Hepatocyte (in vitro differentiated cells): Measurements from ENCODE around the gene AHCYL2. TPM values are rescaled to one million over a fixed set of nuclear protein-coding genes. Genes with fewer than 3 reads are reported as not detected.

ENCODE experiments used
- DNase-seq: peaks from one replicate; pipeline ENCODE4 v3.0.0-alpha.2; 2016; ENCODE audit warnings: low spot score
- H2AFZ ChIP-seq: fragments of 200-600 bp; sonication (generic); 2 replicates; pipeline ENCODE4 v1.6.0; 2016; ENCODE audit warnings: antibody characterized with exemption, mild to moderate bottlenecking
- H3K27ac ChIP-seq: fragments of 200-600 bp; sonication (generic); 2 replicates; pipeline ENCODE4 v1.5.1; 2016; ENCODE audit warnings: mild to moderate bottlenecking
- H3K27me3 ChIP-seq: fragments of 200-600 bp; sonication (generic); 2 replicates; pipeline ENCODE4 v1.6.1; 2016
- H3K36me3 ChIP-seq: fragments of 200-600 bp; sonication (generic); replicated peaks from 2 replicates; pipeline ENCODE4 v1.5.1; 2016; ENCODE audit warnings: low read depth; ENCODE audit not compliant: insufficient read depth
- H3K4me1 ChIP-seq: fragments of 200-600 bp; sonication (generic); 2 replicates; pipeline ENCODE4 v1.5.1; 2016; ENCODE audit warnings: mild to moderate bottlenecking, moderate library complexity; ENCODE audit not compliant: insufficient read depth
- H3K4me2 ChIP-seq: fragments of 200-600 bp; sonication (generic); 2 replicates; pipeline ENCODE4 v1.6.0; 2016
- H3K4me3 ChIP-seq: fragments of 200-600 bp; sonication (generic); 2 replicates; pipeline ENCODE4 v1.5.1; 2016; ENCODE audit warnings: mild to moderate bottlenecking
- H3K79me2 ChIP-seq: fragments of 200-600 bp; sonication (generic); 2 replicates; pipeline ENCODE4 v1.6.0; 2017; ENCODE audit warnings: mild to moderate bottlenecking
- H3K9me2 ChIP-seq: fragments of 200-600 bp; sonication (generic); replicated peaks from 2 replicates; pipeline ENCODE4 v1.6.0; 2017; ENCODE audit warnings: mild to moderate bottlenecking; ENCODE audit not compliant: insufficient read depth
- H3K9me3 ChIP-seq: fragments of 200-600 bp; sonication (generic); 2 replicates; pipeline ENCODE4 v1.5.1; 2016; ENCODE audit warnings: low read depth, mild to moderate bottlenecking
- H4K20me1 ChIP-seq: fragments of 200-600 bp; sonication (generic); 2 replicates; pipeline ENCODE4 v1.6.0; 2016; ENCODE audit warnings: mild to moderate bottlenecking; ENCODE audit not compliant: insufficient read depth, poor library complexity, severe bottlenecking
- EZH2 ChIP-seq: fragments of 200-600 bp; sonication (generic); IDR thresholded peaks from 2 replicates; pipeline ENCODE4 v1.6.1; 2016; ENCODE audit warnings: antibody characterized with exemption, mild to moderate bottlenecking, borderline replicate concordance
- EZH2phosphoT487 ChIP-seq: fragments of 200-600 bp; sonication (generic); IDR thresholded peaks from one replicate; pipeline ENCODE4 v1.6.1; 2018; ENCODE audit warnings: antibody characterized with exemption, mild to moderate bottlenecking, low read depth, moderate library complexity; ENCODE audit not compliant: unreplicated experiment, severe bottlenecking
- WGBS: methylation state at CpG from one replicate; pipeline ENCODE4 v1.1.6; 2016; ENCODE audit warnings: low lambda C conversion rate; ENCODE audit errors: missing lambda C conversion rate; 5-methylcytosine and 5-hydroxymethylcytosine counted together
- polyA plus RNA-seq: library from polyadenylated mRNA; unstranded; fragments of >200 nt; fragmentation: Nextera tagmentation; extraction: Ambion mirVana; gene quantifications from 2 replicates; pipeline ENCODE4 v1.2.1, GENCODE V29; 2016
- total RNA-seq: library from RNA; depleted of rRNA; stranded (reverse); fragments of >200 nt; gene quantifications from 2 replicates; pipeline ENCODE4 v1.2.3, GENCODE V29; 2014
- TF ChIP-seq, protein P1 (sequence below): fragments of 200-600 bp; sonication (generic); IDR thresholded peaks from 2 replicates; pipeline ENCODE4 v1.5.1; 2016; ENCODE audit warnings: antibody characterized with exemption, mild to moderate bottlenecking; ENCODE audit not compliant: poor library complexity

AHCYL2 gene
- total and polyA plus RNA-seq, 2 experiments from 2014 or later, result 13.7 to 20.0 TPM

DNA sequence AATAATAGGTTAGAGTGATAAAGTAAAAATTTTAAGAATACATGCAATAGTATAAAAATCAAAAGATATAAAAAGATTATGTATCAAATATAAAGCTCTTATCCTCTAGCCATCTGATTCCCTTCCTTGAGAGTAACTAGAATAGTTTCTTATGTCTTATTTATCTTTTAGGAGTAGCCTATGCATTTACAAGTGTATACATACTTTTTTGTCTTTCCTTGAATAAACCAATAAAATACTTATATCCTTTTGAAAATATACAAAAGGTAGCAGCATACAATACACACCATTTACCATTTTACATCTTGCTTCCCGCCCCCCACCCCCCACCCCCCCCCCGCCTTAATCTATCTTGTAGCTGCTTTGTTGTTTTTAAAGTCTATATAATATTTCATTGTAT is 31.4 kb downstream of the AHCYL2 start:
- H3K27ac ChIP-seq, result no peak overlapping the region
- no peak overlapping the region for H3K4me3 ChIP-seq
- no peaks in the 10 kb centered on the region for H3K4me1 ChIP-seq
- no peak overlapping the region for H2AFZ ChIP-seq
- TF ChIP-seq EZH2phosphoT487, result no peak
- TF ChIP-seq, protein P1, sequence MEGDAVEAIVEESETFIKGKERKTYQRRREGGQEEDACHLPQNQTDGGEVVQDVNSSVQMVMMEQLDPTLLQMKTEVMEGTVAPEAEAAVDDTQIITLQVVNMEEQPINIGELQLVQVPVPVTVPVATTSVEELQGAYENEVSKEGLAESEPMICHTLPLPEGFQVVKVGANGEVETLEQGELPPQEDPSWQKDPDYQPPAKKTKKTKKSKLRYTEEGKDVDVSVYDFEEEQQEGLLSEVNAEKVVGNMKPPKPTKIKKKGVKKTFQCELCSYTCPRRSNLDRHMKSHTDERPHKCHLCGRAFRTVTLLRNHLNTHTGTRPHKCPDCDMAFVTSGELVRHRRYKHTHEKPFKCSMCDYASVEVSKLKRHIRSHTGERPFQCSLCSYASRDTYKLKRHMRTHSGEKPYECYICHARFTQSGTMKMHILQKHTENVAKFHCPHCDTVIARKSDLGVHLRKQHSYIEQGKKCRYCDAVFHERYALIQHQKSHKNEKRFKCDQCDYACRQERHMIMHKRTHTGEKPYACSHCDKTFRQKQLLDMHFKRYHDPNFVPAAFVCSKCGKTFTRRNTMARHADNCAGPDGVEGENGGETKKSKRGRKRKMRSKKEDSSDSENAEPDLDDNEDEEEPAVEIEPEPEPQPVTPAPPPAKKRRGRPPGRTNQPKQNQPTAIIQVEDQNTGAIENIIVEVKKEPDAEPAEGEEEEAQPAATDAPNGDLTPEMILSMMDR, result no peak
- TF ChIP-seq EZH2, result no peak
- H3K27me3 ChIP-seq, result no peaks in the 10 kb centered on the region
- DNase-seq, result no peak
- peaks cover 22% of the 10 kb centered on the region for H3K79me2 ChIP-seq
- no peaks in the 10 kb centered on the region for H3K9me3 ChIP-seq
- H3K4me2 ChIP-seq, result no peak overlapping the region
- no peaks in the 10 kb centered on the region for H3K9me2 ChIP-seq
- no peaks in the 10 kb centered on the region for H3K36me3 ChIP-seq
- WGBS, result 85% methylated on average over 2 of the region's 2 CpGs
- H4K20me1 ChIP-seq, result peaks cover 12% of the 10 kb centered on the region

DNA sequence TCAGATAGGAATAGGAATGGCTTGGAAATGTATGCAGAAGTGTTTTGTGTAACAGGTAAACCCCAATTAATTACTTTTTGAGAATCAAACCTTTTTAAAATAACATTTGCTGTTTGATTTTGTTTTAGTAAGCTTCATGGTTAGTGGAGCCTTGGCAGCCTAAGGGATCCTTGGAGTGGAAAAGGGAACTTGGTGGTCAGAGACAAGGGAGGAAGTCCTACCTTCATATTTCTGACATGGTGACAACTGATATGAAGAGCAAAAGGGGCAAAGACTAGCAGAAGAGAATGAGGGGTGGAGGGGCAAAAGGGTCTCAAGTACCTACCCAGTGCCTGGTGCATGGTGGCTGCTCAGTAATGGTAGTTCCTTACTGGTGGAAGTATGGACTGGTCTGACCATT is 32.3 kb downstream of the AHCYL2 start:
- Histone ChIP-seq H3K36me3 (no peaks in the 10 kb centered on the region), H3K79me2 (peaks cover 23% of the 10 kb centered on the region), H3K4me2 (no peak overlapping the region), H3K9me3 (no peaks in the 10 kb centered on the region), H4K20me1 (peaks cover 4% of the 10 kb centered on the region), H2AFZ (no peak overlapping the region), H3K27ac (no peak overlapping the region), H3K9me2 (no peaks in the 10 kb centered on the region), H3K27me3 (no peaks in the 10 kb centered on the region), H3K4me1 (no peaks in the 10 kb centered on the region), H3K4me3 (no peak overlapping the region)
- DNase-seq, result no peak
- TF ChIP-seq EZH2phosphoT487 (no peak), EZH2 (no peak)
- TF ChIP-seq, protein P1, result no peak

DNA sequence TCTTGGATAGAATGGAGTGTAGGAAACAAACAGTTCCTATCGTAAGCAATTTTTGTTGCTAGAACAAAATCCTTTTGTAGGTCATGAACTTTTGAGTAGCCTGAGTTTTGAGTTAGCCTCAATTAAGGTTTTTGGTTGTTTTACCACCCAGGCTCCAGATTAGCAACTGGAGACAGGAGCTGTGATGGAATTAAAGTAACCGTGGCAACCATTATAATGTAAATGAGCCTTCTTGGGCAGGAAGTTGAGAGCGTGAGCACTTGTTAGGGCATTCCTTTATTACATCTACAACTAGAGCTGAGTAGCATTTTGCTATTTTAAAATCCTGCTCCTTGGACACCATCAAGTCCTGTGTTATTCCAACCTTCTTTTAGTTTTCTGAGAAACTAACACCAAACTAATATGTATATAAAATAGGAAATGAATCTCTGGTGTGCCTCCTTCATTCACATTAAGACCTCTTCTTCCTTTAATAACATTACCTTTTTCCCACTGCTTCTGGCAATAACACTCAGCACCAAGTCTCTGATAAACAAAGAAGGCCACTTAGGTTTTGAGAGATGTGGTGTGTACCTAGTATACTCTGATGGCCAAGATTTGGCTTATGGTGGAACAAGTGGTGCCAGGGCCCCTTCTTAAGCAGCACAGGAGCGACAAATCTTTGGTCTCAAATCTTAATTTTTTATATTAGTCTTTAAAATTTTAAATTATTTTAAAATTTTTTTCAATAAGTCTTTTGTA is 34.0 kb downstream of the AHCYL2 start:
- Histone ChIP-seq H3K4me2 (no peak overlapping the region), H3K36me3 (no peaks in the 10 kb centered on the region), H3K9me2 (no peaks in the 10 kb centered on the region), H3K4me1 (no peaks in the 10 kb centered on the region), H2AFZ (no peak overlapping the region), H3K27me3 (no peaks in the 10 kb centered on the region), H3K4me3 (no peak overlapping the region), H3K79me2 (peaks cover 17% of the 10 kb centered on the region), H3K27ac (no peak overlapping the region), H4K20me1 (peaks cover 4% of the 10 kb centered on the region), H3K9me3 (no peaks in the 10 kb centered on the region)
- no peak for TF ChIP-seq EZH2
- TF ChIP-seq, protein P1, result no peak
- TF ChIP-seq EZH2phosphoT487, result no peak
- no peak for DNase-seq
- 60% methylated on average over 4 of the region's 4 CpGs for WGBS
